Gastrocnemius medialis (tissue), 4 donors: ENCODE results near the gene NIPSNAP3A. TPM values are rescaled to one million over a fixed set of nuclear protein-coding genes. Genes with fewer than 3 reads are reported as not detected.
"Not testable (repeated sequence)": the region's sequence is repeated elsewhere in the genome, so short reads cannot be mapped to it uniquely, and the experiment has no call there.

Experiments
- ATAC-seq, 2 donors: fragments of 150-250 bp; one replicate each; pipeline ENCODE4 v1.9.1; 2016
- DNase-seq, 2 donors: peaks; one replicate each; pipeline ENCODE4 v3.0.0-alpha.2; 2019
- H3K27ac ChIP-seq, 4 donors: fragments of 200-600 bp; sonication (generic); 1 replicate in 1 of 4; 2 replicates in 3 of 4; pipeline ENCODE4 v1.5.1; 2016 to 2018; ENCODE audit warnings: mild to moderate bottlenecking in 2 of 4, moderate library complexity in 1 of 4
- H3K27me3 ChIP-seq, 3 donors: fragments of 200-600 bp; sonication (generic) in 2 of 3; 1 replicate in 1 of 3; 2 replicates in 2 of 3; pipeline versions ENCODE4 v1.5.1 to v1.6.0; 2016 to 2019; ENCODE audit warnings: mild to moderate bottlenecking in 1 of 3, moderate library complexity in 1 of 3
- H3K36me3 ChIP-seq, 2 donors: fragments of 200-600 bp; sonication (generic) in 1 of 2; one replicate each; pipeline ENCODE4 v1.5.1; 2017 to 2018
- H3K4me1 ChIP-seq, 2 donors: fragments of 200-600 bp; sonication (generic) in 1 of 2; one replicate each; pipeline ENCODE4 v1.5.1; 2016 to 2017; ENCODE audit warnings: mild to moderate bottlenecking in 2 of 2
- H3K4me3 ChIP-seq, 4 donors: fragments of 200-600 bp; sonication (generic) in 3 of 4; 1 replicate in 1 of 4; 2 replicates in 3 of 4; pipeline ENCODE4 v1.5.1; 2016 to 2019; ENCODE audit warnings: mild to moderate bottlenecking in 2 of 4
- H3K9me3 ChIP-seq, 3 donors: fragments of 200-600 bp; sonication (generic) in 2 of 3; 1 replicate in 1 of 3; 2 replicates in 2 of 3; pipeline ENCODE4 v1.5.1; 2016 to 2019
- CTCF ChIP-seq, 5 experiments: fragments of 450-650 bp in 3 of 5; fragments of 200-600 bp in 2 of 5; sonication (generic) in 2 of 5; IDR thresholded peaks in 4 of 5; conservative IDR thresholded peaks in 1 of 5; 1 replicate in 4 of 5; 2 replicates in 1 of 5; pipeline ENCODE4 v1.5.1; 2016 to 2019; ENCODE audit warnings: antibody characterized with exemption in 5 of 5, mild to moderate bottlenecking in 3 of 5, moderate library complexity in 3 of 5
- POLR2A ChIP-seq, 2 donors: fragments of 450-650 bp; IDR thresholded peaks; one replicate each; pipeline ENCODE4 v1.6.1; 2017; ENCODE audit warnings: antibody characterized with exemption in 2 of 2, mild to moderate bottlenecking in 2 of 2, moderate library complexity in 2 of 2
- in situ Hi-C, 4 donors: fragments of 200-750 bp; cut with MboI; loops; one replicate each; pipeline versions ENCODE4 v1.15.0 to v1.8.0; 2017; ENCODE audit warnings: low sequenced_read_pairs in 4 of 4
- intact Hi-C: fragments of 100-400 bp; cut with DNase I; formaldehyde crosslinking; loops from one replicate; pipeline ENCODE4 v1.15.1; 2023; ENCODE audit warnings: low total_unique reads
- total RNA-seq, 4 donors: library from RNA; depleted of rRNA; stranded (reverse); fragments of >200 nt; gene quantifications; one replicate each; pipeline versions ENCODE4 v1.1.0 to v1.2.3, GENCODE V29; 2016

NIPSNAP3A gene
- total RNA-seq, 4 donors from 2014 or later: 5.9 to 17.2 (median 6.9) TPM

- Histone ChIP-seq H3K4me3 (peak overlapping the region; percentile 7 to 32 (median 20)), H3K27me3 (no peaks in the 10 kb centered on the region), H3K4me1 (peaks cover 6 to 20% of the 10 kb centered on the region in 2 donors), H3K27ac (peak overlapping the region; percentile 77 to 90 (median 80)), H3K9me3 (no peaks in the 10 kb centered on the region), H3K36me3 (no peaks in the 10 kb centered on the region)
- intact Hi-C loops (no loop called here), in situ Hi-C loops (no loop called here)
- no peak for TF ChIP-seq CTCF (IDR thresholded peaks at IDR 0.05 in 4 of 5, conservative IDR thresholded peaks at IDR 0.05 in 1 of 5)
- TF ChIP-seq POLR2A (IDR thresholded peaks at IDR 0.05): no peak
- peak in 1 of 2 donors; percentile 51 for DNase-seq
- ATAC-seq: peak; percentile 94
Measured at GRCh38 chr9:104758974-104759373, 11.5 kb downstream of the NIPSNAP3A start.

- H3K9me3 ChIP-seq: no peaks in the 10 kb centered on the region
- H3K27me3 ChIP-seq: no peaks in the 10 kb centered on the region
- no peaks in the 10 kb centered on the region for H3K36me3 ChIP-seq
- TF ChIP-seq POLR2A (IDR thresholded peaks at IDR 0.05) (no peak), CTCF (IDR thresholded peaks at IDR 0.05 in 4 of 5, conservative IDR thresholded peaks at IDR 0.05 in 1 of 5) (no peak)
- intact Hi-C loops: no loop called here
- peak overlapping the region in 2 of 4 donors; percentile 66 to 82 for H3K4me3 ChIP-seq
- in situ Hi-C loops: no loop called here
- peak overlapping the region; percentile 90 to 91 (median 90) for H3K27ac ChIP-seq
- DNase-seq (no peak), ATAC-seq (no peak)
- H3K4me1 ChIP-seq: peaks cover 0 to 10% of the 10 kb centered on the region in 2 donors
Measured at GRCh38 chr9:104765138-104765537, 17.7 kb downstream of the NIPSNAP3A start.

- no peak overlapping the region for H3K4me3 ChIP-seq
- intact Hi-C loops (no loop called here), in situ Hi-C loops (no loop called here)
- H3K36me3 ChIP-seq: no peaks in the 10 kb centered on the region
- peak overlapping the region; percentile 90 to 91 (median 90) for H3K27ac ChIP-seq
- peaks cover 0 to 8% of the 10 kb centered on the region in 2 donors for H3K4me1 ChIP-seq
- ATAC-seq: no peak
- no peak for TF ChIP-seq POLR2A (IDR thresholded peaks at IDR 0.05)
- no peak for TF ChIP-seq CTCF (IDR thresholded peaks at IDR 0.05 in 4 of 5, conservative IDR thresholded peaks at IDR 0.05 in 1 of 5)
- no peaks in the 10 kb centered on the region for H3K9me3 ChIP-seq
- DNase-seq: no peak
- no peaks in the 10 kb centered on the region for H3K27me3 ChIP-seq
Measured at GRCh38 chr9:104766025-104766424, 18.5 kb downstream of the NIPSNAP3A start.

GRCh38 chr9:104767507-104767906 lies 20.0 kb downstream of the NIPSNAP3A start:
- Histone ChIP-seq H3K27ac (peak overlapping the region in 1 of 4 donors; percentile 15), H3K27me3 (no peaks in the 10 kb centered on the region), H3K9me3 (no peaks in the 10 kb centered on the region), H3K4me3 (no peak overlapping the region), H3K36me3 (no peaks in the 10 kb centered on the region), H3K4me1 (peaks cover 3 to 14% of the 10 kb centered on the region in 2 donors)
- TF ChIP-seq POLR2A (IDR thresholded peaks at IDR 0.05) (no peak), CTCF (IDR thresholded peaks at IDR 0.05 in 4 of 5, conservative IDR thresholded peaks at IDR 0.05 in 1 of 5) (no peak)
- DNase-seq (no peak), ATAC-seq (no peak)
- in situ Hi-C loops: no loop called here
- intact Hi-C loops: no loop called here

- H3K36me3 ChIP-seq, in situ Hi-C loops, H3K27ac ChIP-seq, DNase-seq, intact Hi-C loops, H3K9me3 ChIP-seq, H3K27me3 ChIP-seq, ATAC-seq, H3K4me3 ChIP-seq: not testable (repeated sequence)
- H3K4me1 ChIP-seq: peaks cover 19 to 29% of the 10 kb centered on the region in 2 donors
Measured at GRCh38 chr9:104769029-104769428, 21.5 kb downstream of the NIPSNAP3A start.
